BE2C (cell line): Measurements from ENCODE around the gene SLFN5.
"Not testable (repeated sequence)": the region's sequence is repeated elsewhere in the genome, so short reads cannot be mapped to it uniquely, and the experiment has no call there.

Source experiments
- DNase-seq: peaks from one replicate; pipeline ENCODE4 v3.0.0-alpha.2; 2020
- H3K27me3 ChIP-seq: fragments of 250-450 bp; sonication (Bioruptor Pico); 2 replicates; pipeline ENCODE4 v1.5.1; 2020; ENCODE audit warnings: mild to moderate bottlenecking
- H3K36me3 ChIP-seq: fragments of 250-450 bp; sonication (Bioruptor Pico); 2 replicates; pipeline ENCODE4 v1.5.1; 2020; ENCODE audit warnings: mild to moderate bottlenecking
- H3K4me1 ChIP-seq: fragments of 250-450 bp; sonication (Bioruptor Pico); 2 replicates; pipeline ENCODE4 v1.5.1; 2020
- H3K4me3 ChIP-seq: 2 replicates; pipeline ENCODE4 v1.5.1; 2011; ENCODE audit warnings: low read depth, low read length
- H3K9me3 ChIP-seq: fragments of 250-450 bp; sonication (Bioruptor Pico); 2 replicates; pipeline ENCODE4 v1.5.1; 2020
- TF ChIP-seq, protein P1 (sequence below): IDR thresholded peaks from 2 replicates; pipeline ENCODE4 v1.5.1; 2012; ENCODE audit warnings: mild to moderate bottlenecking, low read depth, low read length

SLFN5 gene

DNA sequence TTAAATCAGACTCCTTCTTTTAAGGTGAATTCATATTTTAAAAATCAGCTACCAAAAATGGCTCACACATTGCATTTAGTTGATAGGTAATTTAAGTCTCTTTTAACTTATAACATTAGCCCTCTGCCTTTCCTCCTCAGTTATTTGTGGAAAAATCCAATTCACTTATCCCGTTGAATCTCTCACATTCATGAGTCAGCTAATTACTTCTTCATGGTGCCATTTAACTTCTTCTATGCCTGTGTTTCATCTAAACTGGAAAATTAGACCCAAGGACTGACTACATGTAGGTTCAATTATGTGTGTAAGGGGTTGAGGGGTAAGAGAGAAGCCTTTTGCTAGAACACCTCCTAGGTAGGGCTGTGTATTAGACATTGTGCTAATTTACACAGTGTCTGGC, 18.4 kb upstream of the SLFN5 start:
- Histone ChIP-seq H3K4me3 (no peak overlapping the region), H3K27me3 (peaks cover 27% of the 10 kb centered on the region), H3K4me1 (no peaks in the 10 kb centered on the region), H3K9me3 (no peaks in the 10 kb centered on the region), H3K36me3 (no peaks in the 10 kb centered on the region)
- DNase-seq: no peak
- TF ChIP-seq, protein P1, sequence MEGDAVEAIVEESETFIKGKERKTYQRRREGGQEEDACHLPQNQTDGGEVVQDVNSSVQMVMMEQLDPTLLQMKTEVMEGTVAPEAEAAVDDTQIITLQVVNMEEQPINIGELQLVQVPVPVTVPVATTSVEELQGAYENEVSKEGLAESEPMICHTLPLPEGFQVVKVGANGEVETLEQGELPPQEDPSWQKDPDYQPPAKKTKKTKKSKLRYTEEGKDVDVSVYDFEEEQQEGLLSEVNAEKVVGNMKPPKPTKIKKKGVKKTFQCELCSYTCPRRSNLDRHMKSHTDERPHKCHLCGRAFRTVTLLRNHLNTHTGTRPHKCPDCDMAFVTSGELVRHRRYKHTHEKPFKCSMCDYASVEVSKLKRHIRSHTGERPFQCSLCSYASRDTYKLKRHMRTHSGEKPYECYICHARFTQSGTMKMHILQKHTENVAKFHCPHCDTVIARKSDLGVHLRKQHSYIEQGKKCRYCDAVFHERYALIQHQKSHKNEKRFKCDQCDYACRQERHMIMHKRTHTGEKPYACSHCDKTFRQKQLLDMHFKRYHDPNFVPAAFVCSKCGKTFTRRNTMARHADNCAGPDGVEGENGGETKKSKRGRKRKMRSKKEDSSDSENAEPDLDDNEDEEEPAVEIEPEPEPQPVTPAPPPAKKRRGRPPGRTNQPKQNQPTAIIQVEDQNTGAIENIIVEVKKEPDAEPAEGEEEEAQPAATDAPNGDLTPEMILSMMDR: no peak

DNA sequence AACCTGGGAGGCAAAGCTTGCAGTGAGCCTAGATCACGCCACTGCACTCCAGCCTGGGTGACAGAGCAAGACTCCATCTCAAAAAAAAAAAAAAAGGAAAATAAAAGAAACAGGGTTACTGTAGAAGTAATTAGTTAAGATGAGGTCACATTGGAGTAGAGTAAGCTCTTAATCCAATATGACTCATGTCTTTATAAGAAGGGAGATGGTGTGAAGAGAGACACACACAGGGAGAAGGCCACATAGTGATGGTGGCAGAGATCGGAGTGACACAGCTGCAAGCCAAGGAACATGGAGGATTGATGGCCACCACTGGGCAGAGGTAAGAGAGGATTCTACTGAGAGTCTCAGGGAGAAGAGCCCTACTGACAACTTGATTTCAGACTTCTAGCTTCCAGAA, 15.3 kb upstream of the SLFN5 start:
- Histone ChIP-seq H3K4me1 (no peaks in the 10 kb centered on the region), H3K36me3 (no peaks in the 10 kb centered on the region), H3K27me3 (peaks cover 29% of the 10 kb centered on the region), H3K4me3 (no peak overlapping the region), H3K9me3 (no peaks in the 10 kb centered on the region)
- TF ChIP-seq, protein P1: no peak
- no peak for DNase-seq

DNA sequence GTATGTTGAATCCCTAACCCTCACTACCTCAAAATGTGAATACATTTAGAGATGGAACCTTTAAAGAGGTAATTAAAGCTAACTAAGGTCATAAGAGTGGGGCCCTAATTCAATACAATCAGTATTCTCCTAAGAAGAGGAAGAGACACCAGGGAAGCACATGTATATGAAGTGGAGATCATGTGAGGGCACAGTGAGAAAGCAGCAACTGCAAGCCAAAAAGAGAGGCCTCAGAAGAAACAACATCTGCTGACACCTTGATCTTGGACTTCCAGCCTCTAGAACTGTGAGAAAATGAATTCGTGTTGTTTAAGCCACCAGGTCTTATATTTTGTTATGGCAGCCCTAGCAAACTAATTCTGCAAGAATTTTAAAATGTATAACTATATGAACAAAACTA, 13.2 kb upstream of the SLFN5 start:
- Histone ChIP-seq H3K4me3 (no peak overlapping the region), H3K9me3 (no peaks in the 10 kb centered on the region), H3K4me1 (no peaks in the 10 kb centered on the region), H3K36me3 (no peaks in the 10 kb centered on the region), H3K27me3 (peaks cover 27% of the 10 kb centered on the region)
- TF ChIP-seq, protein P1: no peak
- DNase-seq: no peak

DNA sequence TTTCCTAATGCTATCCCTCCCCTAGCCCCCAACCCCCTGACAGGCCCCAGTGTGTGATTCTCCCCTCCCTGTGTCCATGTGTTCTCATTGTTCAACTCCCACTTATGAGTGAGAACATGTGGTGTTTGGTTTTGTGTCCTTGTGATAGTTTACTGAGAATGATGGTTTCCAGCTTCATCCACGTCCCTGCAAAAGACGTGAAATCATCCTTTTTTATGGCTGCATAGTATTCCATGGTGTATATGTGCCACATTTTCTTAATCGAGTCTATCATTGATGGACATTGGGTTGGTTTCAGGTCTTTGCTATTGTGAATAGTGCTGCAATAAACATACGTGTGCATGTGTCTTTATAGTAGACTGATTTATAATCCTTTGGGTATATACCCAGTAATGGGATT, 8.6 kb upstream of the SLFN5 start:
- not testable (repeated sequence) for H3K4me1 ChIP-seq, H3K9me3 ChIP-seq, DNase-seq, H3K4me3 ChIP-seq, H3K36me3 ChIP-seq
- peaks cover 14% of the 10 kb centered on the region; the same call in 1 of the 2 replicates for H3K27me3 ChIP-seq

DNA sequence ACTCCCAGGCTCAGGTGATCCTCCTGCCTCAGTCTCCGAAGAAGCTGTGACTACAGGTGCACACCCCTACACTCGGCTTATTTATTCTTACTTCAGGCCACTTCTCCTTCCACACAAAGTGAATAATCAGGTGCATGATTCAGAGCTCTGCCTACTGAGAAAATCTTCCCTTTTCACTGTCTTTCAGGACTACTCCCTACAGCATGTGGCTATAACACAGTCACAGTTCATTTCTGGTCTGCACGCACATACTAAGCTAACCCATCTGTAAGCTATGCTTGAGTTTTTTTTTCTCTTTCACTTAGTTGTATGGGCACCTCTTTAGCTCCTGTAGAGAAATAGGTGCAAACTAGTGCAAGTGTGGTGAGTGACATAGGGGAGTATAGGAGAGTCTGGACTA, 7.6 kb upstream of the SLFN5 start:
- peaks cover 13% of the 10 kb centered on the region; the same call in 1 of the 2 replicates for H3K27me3 ChIP-seq
- TF ChIP-seq, protein P1: no peak
- H3K4me3 ChIP-seq: no peak overlapping the region
- no peak for DNase-seq
- H3K9me3 ChIP-seq: no peaks in the 10 kb centered on the region
- H3K36me3 ChIP-seq: no peaks in the 10 kb centered on the region
- no peaks in the 10 kb centered on the region for H3K4me1 ChIP-seq

DNA sequence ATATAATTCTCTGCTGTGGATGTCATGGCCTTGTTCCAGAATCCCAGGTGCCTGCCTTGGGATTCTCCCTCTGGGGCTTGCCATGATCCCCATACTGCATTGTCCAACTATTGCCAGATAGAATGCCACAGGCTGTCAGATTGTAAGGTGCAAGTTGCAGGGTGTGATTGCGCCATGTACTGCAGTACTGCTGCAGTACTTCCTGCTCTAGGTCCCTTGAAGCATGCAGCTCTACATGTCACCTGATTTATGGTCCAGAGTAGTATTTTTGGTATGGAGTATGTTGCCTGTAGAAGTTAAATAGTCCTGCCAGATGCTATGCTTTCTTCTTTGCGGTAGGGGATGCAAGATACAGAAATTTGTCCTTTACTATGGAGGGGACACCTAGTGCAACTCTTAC, 7.0 kb upstream of the SLFN5 start:
- Histone ChIP-seq H3K36me3 (no peaks in the 10 kb centered on the region), H3K4me1 (no peaks in the 10 kb centered on the region), H3K4me3 (no peak overlapping the region), H3K27me3 (peaks cover 10% of the 10 kb centered on the region), H3K9me3 (no peaks in the 10 kb centered on the region)
- TF ChIP-seq, protein P1: no peak
- DNase-seq: no peak

DNA sequence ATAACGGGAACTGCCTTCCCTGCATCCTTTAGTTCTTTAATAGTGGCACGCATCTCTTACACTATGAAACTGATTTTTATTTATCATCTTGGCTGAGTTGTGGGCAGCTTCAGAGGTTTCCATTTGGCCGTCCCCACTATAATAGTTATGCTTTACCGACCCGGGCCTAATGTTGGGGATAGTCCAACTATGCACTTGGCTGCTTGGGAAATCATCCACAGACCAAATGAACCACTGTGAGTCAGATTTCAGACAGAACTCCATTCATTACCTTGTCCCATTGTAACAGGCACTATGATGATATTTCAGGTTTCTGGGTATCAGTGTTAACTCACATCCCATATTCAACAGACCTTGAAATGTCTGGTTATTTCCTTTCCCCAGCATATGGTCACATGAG, 6.1 kb upstream of the SLFN5 start:
- no peak overlapping the region for H3K4me3 ChIP-seq
- H3K27me3 ChIP-seq: peaks cover 17% of the 10 kb centered on the region
- no peaks in the 10 kb centered on the region for H3K36me3 ChIP-seq
- TF ChIP-seq, protein P1: no peak
- H3K4me1 ChIP-seq: no peaks in the 10 kb centered on the region
- H3K9me3 ChIP-seq: no peaks in the 10 kb centered on the region
- DNase-seq: no peak
